Measurements from ENCODE around the gene ARR3.
"Not testable (repeated sequence)": the region's sequence is repeated elsewhere in the genome, so short reads cannot be mapped to it uniquely, and the experiment has no call there.

DNA sequence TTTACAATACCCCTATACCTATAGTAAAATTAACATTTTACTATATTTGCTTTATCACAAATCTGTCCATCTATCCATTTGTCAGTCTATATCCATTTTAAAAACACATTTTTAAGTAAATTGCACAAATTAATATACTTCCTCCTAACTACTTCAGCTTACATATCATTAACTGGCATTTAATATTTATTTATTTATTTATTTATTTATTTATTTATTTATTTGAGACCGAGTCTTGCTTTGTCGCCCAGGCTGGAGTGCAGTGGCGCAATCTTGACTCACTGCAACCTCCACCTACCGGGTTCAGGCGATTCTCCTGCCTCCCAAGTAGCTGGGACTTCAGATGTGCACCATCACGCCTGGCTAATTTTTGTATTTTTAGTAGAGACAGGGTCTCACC, 55.5 kb downstream of the ARR3 start:
- TF ChIP-seq POLR2A, POLR2AphosphoS5 (IDR thresholded peaks at IDR 0.05): not testable (repeated sequence)
- TF ChIP-seq, protein P1, sequence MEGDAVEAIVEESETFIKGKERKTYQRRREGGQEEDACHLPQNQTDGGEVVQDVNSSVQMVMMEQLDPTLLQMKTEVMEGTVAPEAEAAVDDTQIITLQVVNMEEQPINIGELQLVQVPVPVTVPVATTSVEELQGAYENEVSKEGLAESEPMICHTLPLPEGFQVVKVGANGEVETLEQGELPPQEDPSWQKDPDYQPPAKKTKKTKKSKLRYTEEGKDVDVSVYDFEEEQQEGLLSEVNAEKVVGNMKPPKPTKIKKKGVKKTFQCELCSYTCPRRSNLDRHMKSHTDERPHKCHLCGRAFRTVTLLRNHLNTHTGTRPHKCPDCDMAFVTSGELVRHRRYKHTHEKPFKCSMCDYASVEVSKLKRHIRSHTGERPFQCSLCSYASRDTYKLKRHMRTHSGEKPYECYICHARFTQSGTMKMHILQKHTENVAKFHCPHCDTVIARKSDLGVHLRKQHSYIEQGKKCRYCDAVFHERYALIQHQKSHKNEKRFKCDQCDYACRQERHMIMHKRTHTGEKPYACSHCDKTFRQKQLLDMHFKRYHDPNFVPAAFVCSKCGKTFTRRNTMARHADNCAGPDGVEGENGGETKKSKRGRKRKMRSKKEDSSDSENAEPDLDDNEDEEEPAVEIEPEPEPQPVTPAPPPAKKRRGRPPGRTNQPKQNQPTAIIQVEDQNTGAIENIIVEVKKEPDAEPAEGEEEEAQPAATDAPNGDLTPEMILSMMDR (IDR thresholded peaks at IDR 0.05), result not testable (repeated sequence)
